Measurements from ENCODE around the gene INSYN2B.

Gene INSYN2B

GRCh38 chr5:169923988-169924387 lies 56.3 kb downstream of the INSYN2B start:
- ATAC-seq (ENCODE audit: insufficient read depth, low read depth) (peak; percentile 62), DNase-seq (peak; percentile 30)
- Histone ChIP-seq H3K4me2 (ENCODE audit: insufficient read depth, low read length) (no peak overlapping the region), H3K4me3 (ENCODE audit: low read depth in 1 of 2, low read length in 2 of 2) (no peak overlapping the region), H3K36me3 (ENCODE audit: insufficient read depth, low read length) (peaks cover 9% of the 10 kb centered on the region; the same call in 1 of the 2 replicates), H3K79me2 (ENCODE audit: insufficient read depth, low read length) (no peaks in the 10 kb centered on the region), H2AFZ (ENCODE audit: low read depth, low read length) (no peak overlapping the region), H3K9ac (ENCODE audit: low read depth, low read length) (no peak overlapping the region), H3K27me3 (ENCODE audit: insufficient read depth, low read length, poor library complexity) (no peaks in the 10 kb centered on the region), H3K9me3 (ENCODE audit: insufficient read depth, low read length, severe bottlenecking) (no peaks in the 10 kb centered on the region), H3K4me1 (ENCODE audit: insufficient read depth, low read length) (peaks cover 8% of the 10 kb centered on the region), H3K27ac (ENCODE audit: low read length) (no peak overlapping the region), H4K20me1 (ENCODE audit: insufficient read depth, low read length) (no peaks in the 10 kb centered on the region; the same call in 1 of the 2 replicates)
- TF ChIP-seq CTCF (IDR thresholded peaks at IDR 0.05; ENCODE audit: borderline replicate concordance, extremely low read depth, low read length, poor library complexity, severe bottlenecking) (no peak), EZH2 (IDR thresholded peaks at IDR 0.05; ENCODE audit: borderline replicate concordance, low read depth, low read length, severe bottlenecking) (no peak)

DNA sequence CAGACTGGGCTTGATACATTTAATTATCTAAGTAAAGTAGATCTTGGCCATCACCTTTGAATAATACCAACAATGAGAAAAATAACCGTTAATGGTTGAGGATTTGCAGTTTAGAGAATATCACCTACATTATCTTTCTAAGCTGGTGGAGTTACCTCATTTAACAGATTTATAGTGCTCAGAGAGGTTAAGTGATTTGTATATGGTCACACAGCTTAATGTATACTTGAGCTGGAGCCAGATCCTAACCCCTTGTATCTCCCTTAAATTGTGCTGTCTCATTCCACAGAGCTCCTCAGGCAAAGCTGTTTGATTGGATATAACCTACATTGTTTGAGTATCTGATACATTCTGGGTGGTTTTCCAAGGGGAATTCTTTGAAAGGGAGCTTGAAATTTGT lies 57.8 kb downstream of the INSYN2B start:
- Histone ChIP-seq H3K9ac (ENCODE audit: low read depth, low read length) (no peak overlapping the region), H3K79me2 (ENCODE audit: insufficient read depth, low read length) (no peaks in the 10 kb centered on the region), H4K20me1 (ENCODE audit: insufficient read depth, low read length) (no peaks in the 10 kb centered on the region; the same call in 1 of the 2 replicates), H3K36me3 (ENCODE audit: insufficient read depth, low read length) (peaks cover 5% of the 10 kb centered on the region; the same call in 1 of the 2 replicates), H3K9me3 (ENCODE audit: insufficient read depth, low read length, severe bottlenecking) (no peaks in the 10 kb centered on the region), H3K27me3 (ENCODE audit: insufficient read depth, low read length, poor library complexity) (no peaks in the 10 kb centered on the region), H3K4me3 (ENCODE audit: low read depth in 1 of 2, low read length in 2 of 2) (no peak overlapping the region), H3K4me1 (ENCODE audit: insufficient read depth, low read length) (peaks cover 8% of the 10 kb centered on the region), H2AFZ (ENCODE audit: low read depth, low read length) (no peak overlapping the region), H3K4me2 (ENCODE audit: insufficient read depth, low read length) (no peak overlapping the region), H3K27ac (ENCODE audit: low read length) (no peak overlapping the region)
- no peak for DNase-seq
- no peak for TF ChIP-seq EZH2 (IDR thresholded peaks at IDR 0.05; ENCODE audit: borderline replicate concordance, low read depth, low read length, severe bottlenecking)
- TF ChIP-seq CTCF (IDR thresholded peaks at IDR 0.05; ENCODE audit: borderline replicate concordance, extremely low read depth, low read length, poor library complexity, severe bottlenecking), result no peak
- no peak for ATAC-seq (ENCODE audit: insufficient read depth, low read depth)

DNA sequence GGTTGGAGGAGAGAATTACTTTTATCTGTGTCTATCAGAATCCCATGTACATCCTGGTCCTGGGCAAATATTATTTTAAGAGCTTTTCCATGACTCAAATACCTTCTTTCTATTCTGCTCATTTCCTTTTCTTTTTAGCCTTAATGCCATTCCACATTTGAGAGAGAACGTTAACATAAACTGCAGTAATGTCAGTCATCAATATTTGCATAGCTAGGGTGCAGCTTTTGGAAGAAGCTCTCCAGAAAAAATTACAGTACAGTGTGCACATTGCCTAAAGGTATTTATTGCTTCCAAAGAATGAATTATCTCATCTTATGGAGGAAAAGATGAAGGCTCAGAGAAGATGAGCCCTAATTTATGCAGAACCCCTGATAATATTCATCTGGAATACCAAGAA lies 58.3 kb downstream of the INSYN2B start:
- H3K4me3 ChIP-seq (ENCODE audit: low read depth in 1 of 2, low read length in 2 of 2), result no peak overlapping the region
- TF ChIP-seq CTCF (IDR thresholded peaks at IDR 0.05; ENCODE audit: borderline replicate concordance, extremely low read depth, low read length, poor library complexity, severe bottlenecking) (no peak), EZH2 (IDR thresholded peaks at IDR 0.05; ENCODE audit: borderline replicate concordance, low read depth, low read length, severe bottlenecking) (no peak)
- H3K9ac ChIP-seq (ENCODE audit: low read depth, low read length), result no peak overlapping the region
- H3K4me1 ChIP-seq (ENCODE audit: insufficient read depth, low read length), result peaks cover 8% of the 10 kb centered on the region
- peaks cover 5% of the 10 kb centered on the region; the same call in 1 of the 2 replicates for H3K36me3 ChIP-seq (ENCODE audit: insufficient read depth, low read length)
- H3K79me2 ChIP-seq (ENCODE audit: insufficient read depth, low read length), result no peaks in the 10 kb centered on the region
- no peak overlapping the region for H3K4me2 ChIP-seq (ENCODE audit: insufficient read depth, low read length)
- H4K20me1 ChIP-seq (ENCODE audit: insufficient read depth, low read length), result no peaks in the 10 kb centered on the region; the same call in 1 of the 2 replicates
- H3K27ac ChIP-seq (ENCODE audit: low read length), result no peak overlapping the region
- H2AFZ ChIP-seq (ENCODE audit: low read depth, low read length), result no peak overlapping the region
- no peak for DNase-seq
- no peak for ATAC-seq (ENCODE audit: insufficient read depth, low read depth)
- no peaks in the 10 kb centered on the region for H3K27me3 ChIP-seq (ENCODE audit: insufficient read depth, low read length, poor library complexity)
- no peaks in the 10 kb centered on the region for H3K9me3 ChIP-seq (ENCODE audit: insufficient read depth, low read length, severe bottlenecking)

- no peak overlapping the region for H3K4me3 ChIP-seq (ENCODE audit: low read depth in 1 of 2, low read length in 2 of 2)
- no peaks in the 10 kb centered on the region for H3K79me2 ChIP-seq (ENCODE audit: insufficient read depth, low read length)
- H4K20me1 ChIP-seq (ENCODE audit: insufficient read depth, low read length), result no peaks in the 10 kb centered on the region; the same call in 1 of the 2 replicates
- H3K4me1 ChIP-seq (ENCODE audit: insufficient read depth, low read length), result peaks cover 8% of the 10 kb centered on the region
- H3K36me3 ChIP-seq (ENCODE audit: insufficient read depth, low read length), result peaks cover 5% of the 10 kb centered on the region; the same call in 1 of the 2 replicates
- H2AFZ ChIP-seq (ENCODE audit: low read depth, low read length), result no peak overlapping the region
- DNase-seq, result no peak
- no peak overlapping the region for H3K4me2 ChIP-seq (ENCODE audit: insufficient read depth, low read length)
- H3K9ac ChIP-seq (ENCODE audit: low read depth, low read length), result no peak overlapping the region
- no peak for ATAC-seq (ENCODE audit: insufficient read depth, low read depth)
- no peaks in the 10 kb centered on the region for H3K27me3 ChIP-seq (ENCODE audit: insufficient read depth, low read length, poor library complexity)
- no peak overlapping the region for H3K27ac ChIP-seq (ENCODE audit: low read length)
- TF ChIP-seq EZH2 (IDR thresholded peaks at IDR 0.05; ENCODE audit: borderline replicate concordance, low read depth, low read length, severe bottlenecking), result no peak
- no peak for TF ChIP-seq CTCF (IDR thresholded peaks at IDR 0.05; ENCODE audit: borderline replicate concordance, extremely low read depth, low read length, poor library complexity, severe bottlenecking)
- no peaks in the 10 kb centered on the region for H3K9me3 ChIP-seq (ENCODE audit: insufficient read depth, low read length, severe bottlenecking)
Observed at GRCh38 chr5:169921384-169921783, 58.9 kb downstream of the INSYN2B start.

Measured in DND-41 (cell line).